ENCODE data around the gene SMIM13. TPM values are rescaled to one million over a fixed set of nuclear protein-coding genes. Genes with fewer than 3 reads are reported as not detected.
A peak's percentile ranks its signal among the peaks of the same experiment; 100 is the strongest.
"Not testable (repeated sequence)": the region's sequence is repeated elsewhere in the genome, so short reads cannot be mapped to it uniquely, and the experiment has no call there.

The SMIM13 gene
- total RNA-seq, 2 experiments from 2014 or later = 7.5 to 7.7 TPM

DNA sequence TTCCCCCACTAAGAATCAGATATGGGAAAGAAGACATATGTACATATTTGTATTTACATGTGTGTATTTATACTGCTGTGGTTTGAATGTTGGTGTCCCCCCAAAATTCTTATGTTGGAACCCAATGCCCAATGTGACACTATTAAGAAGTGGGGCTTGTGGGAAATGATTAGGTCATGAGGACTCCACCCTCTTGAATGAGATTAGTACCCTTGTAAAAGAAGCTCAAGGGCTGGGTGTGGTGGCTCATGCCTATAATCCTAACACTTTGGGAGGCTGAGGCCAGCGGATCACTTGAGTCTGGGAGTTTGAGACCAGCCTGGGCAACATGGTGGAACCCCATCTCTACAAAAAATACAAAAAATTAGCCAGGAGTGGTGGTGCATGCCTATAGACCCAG lies 3.9 kb upstream of the SMIM13 start:
- POLR2A ChIA-PET = no interaction called here
- ATAC-seq (no peak), DNase-seq (no peak)
- Mint-ChIP-seq H3K9me3 (no peaks in the 10 kb centered on the region), H3K36me3 (ENCODE audit: low read depth) (peaks cover 2% of the 10 kb centered on the region), H3K27ac (no peak overlapping the region), H3K27me3 (no peaks in the 10 kb centered on the region), H3K4me1 (ENCODE audit: low read depth) (peaks cover 6% of the 10 kb centered on the region), H3K4me3 (no peak overlapping the region)
- CTCF ChIA-PET = no interaction called here
- TF ChIP-seq, protein P1, sequence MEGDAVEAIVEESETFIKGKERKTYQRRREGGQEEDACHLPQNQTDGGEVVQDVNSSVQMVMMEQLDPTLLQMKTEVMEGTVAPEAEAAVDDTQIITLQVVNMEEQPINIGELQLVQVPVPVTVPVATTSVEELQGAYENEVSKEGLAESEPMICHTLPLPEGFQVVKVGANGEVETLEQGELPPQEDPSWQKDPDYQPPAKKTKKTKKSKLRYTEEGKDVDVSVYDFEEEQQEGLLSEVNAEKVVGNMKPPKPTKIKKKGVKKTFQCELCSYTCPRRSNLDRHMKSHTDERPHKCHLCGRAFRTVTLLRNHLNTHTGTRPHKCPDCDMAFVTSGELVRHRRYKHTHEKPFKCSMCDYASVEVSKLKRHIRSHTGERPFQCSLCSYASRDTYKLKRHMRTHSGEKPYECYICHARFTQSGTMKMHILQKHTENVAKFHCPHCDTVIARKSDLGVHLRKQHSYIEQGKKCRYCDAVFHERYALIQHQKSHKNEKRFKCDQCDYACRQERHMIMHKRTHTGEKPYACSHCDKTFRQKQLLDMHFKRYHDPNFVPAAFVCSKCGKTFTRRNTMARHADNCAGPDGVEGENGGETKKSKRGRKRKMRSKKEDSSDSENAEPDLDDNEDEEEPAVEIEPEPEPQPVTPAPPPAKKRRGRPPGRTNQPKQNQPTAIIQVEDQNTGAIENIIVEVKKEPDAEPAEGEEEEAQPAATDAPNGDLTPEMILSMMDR (IDR thresholded peaks at IDR 0.05) = no peak
- intact Hi-C loops (cut with micrococcal nuclease) = no loop called here

- ATAC-seq; H3K27ac Mint-ChIP-seq; POLR2A ChIA-PET; H3K9me3 Mint-ChIP-seq; DNase-seq; intact Hi-C loops (cut with micrococcal nuclease); H3K27me3 Mint-ChIP-seq; H3K4me3 Mint-ChIP-seq; H3K36me3 Mint-ChIP-seq (ENCODE audit: low read depth): not testable (repeated sequence)
- peaks cover 19% of the 10 kb centered on the region for H3K4me1 Mint-ChIP-seq (ENCODE audit: low read depth)
- CTCF ChIA-PET = interaction anchor here (1.3 to 2.1 kb wide), 2 partner anchors 9 to 22 kb away, joined by 4 to 6 read pairs; no protein-coding TSS in a partner anchor
Measured at GRCh38 chr6:11091141-11091540, 2.5 kb upstream of the SMIM13 start.

DNA sequence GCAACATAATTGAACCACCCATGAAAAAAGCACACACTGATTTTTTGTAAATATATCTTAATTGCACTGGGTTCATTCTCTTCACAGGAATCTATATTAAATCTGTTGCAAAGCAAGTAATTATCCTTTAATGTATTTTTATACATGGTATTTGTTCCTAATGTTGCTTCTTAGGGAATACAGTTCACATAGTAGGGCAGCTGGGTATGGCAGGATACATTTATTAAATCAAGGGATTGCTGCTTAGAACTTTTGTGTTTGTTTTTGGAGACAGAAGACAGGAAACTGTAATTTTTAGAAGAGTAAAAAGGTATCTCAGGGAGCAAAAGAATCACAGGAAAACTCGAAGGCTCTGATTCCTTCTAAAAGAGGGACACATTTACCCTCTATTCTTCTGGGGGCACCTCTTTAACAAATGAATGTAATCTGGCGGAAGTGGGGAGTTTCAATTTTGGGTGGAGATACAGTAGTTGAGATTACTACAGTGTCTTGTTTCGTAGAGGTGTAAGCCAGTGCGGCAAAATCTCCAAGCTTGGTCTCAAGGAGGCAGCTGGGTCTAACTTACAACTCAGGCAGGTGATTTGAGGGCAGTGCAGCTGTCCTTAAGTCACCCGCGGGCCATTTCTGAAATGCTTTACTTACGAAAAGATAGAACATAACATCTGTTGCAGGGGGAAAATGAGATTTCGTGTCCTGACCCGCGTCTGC lies 812 bp upstream of the SMIM13 start:
- TF ChIP-seq, protein P1 (IDR thresholded peaks at IDR 0.05) = no peak
- peak overlapping the region; percentile 96 for H3K27ac Mint-ChIP-seq
- peaks cover 25% of the 10 kb centered on the region for H3K4me1 Mint-ChIP-seq (ENCODE audit: low read depth)
- DNase-seq = peak; percentile 61
- peak; percentile 17 for ATAC-seq
- ChIA-PET CTCF (interaction anchor here (0.5 to 1.0 kb wide), 6 partner anchors 10 to 623 kb away, joined by 3 to 4 read pairs (median 3); no protein-coding TSS in a partner anchor), POLR2A (interaction anchor here (0.6 to 1.0 kb wide), 2 partner anchors 11 to 358 kb away, joined by 3 read pairs; no protein-coding TSS in a partner anchor)
- no peaks in the 10 kb centered on the region for H3K27me3 Mint-ChIP-seq
- intact Hi-C loops (cut with micrococcal nuclease) = no loop called here
- peaks cover 5% of the 10 kb centered on the region for H3K36me3 Mint-ChIP-seq (ENCODE audit: low read depth)
- H3K4me3 Mint-ChIP-seq = peak overlapping the region; percentile 89
- no peaks in the 10 kb centered on the region for H3K9me3 Mint-ChIP-seq

DNA sequence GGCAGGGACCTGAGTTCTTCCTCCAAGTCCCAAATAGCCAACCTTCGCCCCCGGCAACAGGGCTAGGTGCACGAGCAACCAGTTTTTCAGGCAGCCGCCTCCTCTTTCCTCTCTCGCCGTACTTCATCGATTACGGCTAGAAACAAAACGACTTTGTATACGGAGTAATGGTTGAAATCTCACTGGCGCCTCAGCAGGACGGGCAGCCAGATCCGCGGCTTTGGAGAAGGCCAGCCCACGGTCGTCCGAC lies 333 bp upstream of the SMIM13 start:
- H3K36me3 Mint-ChIP-seq (ENCODE audit: low read depth) = peaks cover 5% of the 10 kb centered on the region
- peaks cover 25% of the 10 kb centered on the region for H3K4me1 Mint-ChIP-seq (ENCODE audit: low read depth)
- H3K27me3 Mint-ChIP-seq = no peaks in the 10 kb centered on the region
- H3K9me3 Mint-ChIP-seq = no peaks in the 10 kb centered on the region
- DNase-seq = no peak
- peak; percentile 5 for ATAC-seq
- POLR2A ChIA-PET = interaction anchor here (0.6 to 1.0 kb wide), 2 partner anchors 11 to 358 kb away, joined by 3 read pairs; no protein-coding TSS in a partner anchor
- TF ChIP-seq, protein P1 (IDR thresholded peaks at IDR 0.05) = no peak
- intact Hi-C loops (cut with micrococcal nuclease) = no loop called here
- H3K4me3 Mint-ChIP-seq = peak overlapping the region; percentile 89
- CTCF ChIA-PET = interaction anchor here (0.5 to 1.0 kb wide), 6 partner anchors 10 to 624 kb away, joined by 3 to 4 read pairs (median 3); no protein-coding TSS in a partner anchor
- peak overlapping the region; percentile 96 for H3K27ac Mint-ChIP-seq

- H3K9me3 Mint-ChIP-seq = no peaks in the 10 kb centered on the region
- peaks cover 25% of the 10 kb centered on the region for H3K4me1 Mint-ChIP-seq (ENCODE audit: low read depth)
- H3K36me3 Mint-ChIP-seq (ENCODE audit: low read depth) = peaks cover 7% of the 10 kb centered on the region
- peak; percentile 28 for ATAC-seq
- TF ChIP-seq, protein P1 (IDR thresholded peaks at IDR 0.05) = no peak
- H3K27ac Mint-ChIP-seq = peak overlapping the region; percentile 95
- intact Hi-C loops (cut with micrococcal nuclease) = no loop called here
- H3K27me3 Mint-ChIP-seq = no peaks in the 10 kb centered on the region
- peak overlapping the region; percentile 89 for H3K4me3 Mint-ChIP-seq
- peak; percentile 71 for DNase-seq
- ChIA-PET CTCF (interaction anchor here (1.2 to 1.6 kb wide), 2 partner anchors 40 to 402 kb away, joined by 4 to 5 read pairs; no protein-coding TSS in a partner anchor), POLR2A (no interaction called here)
Measured at GRCh38 chr6:11094411-11094851, 797 bp downstream of the SMIM13 start.

Data from activated CD8-positive, alpha-beta T cell treated with anti-CD3 and anti-CD28 coated beads for 36 hours (primary cell).